Effector memory CD8-positive, alpha-beta T cell (primary cell): ENCODE measurements around the gene VPS52.
A peak's percentile ranks its signal among the peaks of the same experiment; 100 is the strongest.

Source experiments
- ATAC-seq: fragments of 150-1000 bp; cut with Tn5 transposase; replicated peaks from 2 replicates; pipeline ENCODE4 v1.10.0; 2021; ENCODE audit warnings: mild to moderate bottlenecking, moderate library complexity
- DNase-seq, 3 experiments: peaks; one replicate each; pipeline ENCODE4 v3.0.0; 2021
- H3K27ac Mint-ChIP-seq, 2 donors: one replicate each; pipeline ENCODE4 v1.8.0; 2022; ENCODE audit warnings: mild to moderate bottlenecking in 2 of 2, mixed read lengths in 2 of 2, moderate library complexity in 2 of 2
- H3K27me3 Mint-ChIP-seq, 2 donors: one replicate each; pipeline ENCODE4 v1.8.0; 2022; ENCODE audit warnings: mixed read lengths in 2 of 2
- H3K36me3 Mint-ChIP-seq: one replicate; pipeline ENCODE4 v1.8.0; 2022; ENCODE audit warnings: mild to moderate bottlenecking, moderate library complexity, mixed read lengths; ENCODE audit not compliant: insufficient read depth
- H3K4me1 Mint-ChIP-seq, 2 donors: one replicate each; pipeline ENCODE4 v1.8.0; 2022; ENCODE audit warnings: low read depth in 2 of 2, mixed read lengths in 2 of 2
- H3K4me3 Mint-ChIP-seq, 2 donors: one replicate each; pipeline ENCODE4 v1.8.0; 2022; ENCODE audit warnings: mild to moderate bottlenecking in 2 of 2, mixed read lengths in 2 of 2, moderate library complexity in 2 of 2
- H3K9me3 Mint-ChIP-seq, 2 donors: one replicate each; pipeline ENCODE4 v1.8.0; 2022; ENCODE audit warnings: mixed read lengths in 2 of 2
- total RNA-seq, 9 experiments: gene quantifications; one replicate each; lab custom pipeline; 2026; lab: John Stamatoyannopoulos, UW

Gene VPS52
- 54.6 to 82.0 (median 63.9) reads per million in 9 experiments for total RNA-seq

- H3K36me3 Mint-ChIP-seq, result peaks cover 76% of the 10 kb centered on the region
- ATAC-seq, result peak; percentile 89
- peak; percentile 91 to 96 (median 91) for DNase-seq
- H3K27me3 Mint-ChIP-seq, result no peaks in the 10 kb centered on the region
- H3K4me3 Mint-ChIP-seq, result peak within 1 kb of the TSS; percentile 97 to 98
- H3K9me3 Mint-ChIP-seq, result no peaks in the 10 kb centered on the region
- peak within 1 kb of the TSS; percentile 99 for H3K27ac Mint-ChIP-seq
- peaks cover 46 to 51% of the 10 kb centered on the region in 2 donors for H3K4me1 Mint-ChIP-seq
These were observed at the start of gene VPS52, which contains the start of gene RPS18 for GRCh38 chr6:33271468-33272274. TSS of gene VPS52 (minus strand) at chr6:33271876. CDS start at chr6:33271675, 201 bp downstream. TSS of gene RPS18 (plus strand) at chr6:33272075. CDS start at chr6:33272120, 45 bp downstream.

- peaks cover 60 to 71% of the 10 kb centered on the region in 2 donors for H3K4me1 Mint-ChIP-seq
- peak overlapping the region; percentile 57 to 96 for H3K27ac Mint-ChIP-seq
- DNase-seq, result no peak
- peaks cover 58% of the 10 kb centered on the region for H3K36me3 Mint-ChIP-seq
- ATAC-seq, result no peak
- no peaks in the 10 kb centered on the region for H3K27me3 Mint-ChIP-seq
- H3K4me3 Mint-ChIP-seq, result peak overlapping the region; percentile 95 to 99
- no peaks in the 10 kb centered on the region for H3K9me3 Mint-ChIP-seq
These were observed 49.6 kb upstream of the VPS52 start for GRCh38 chr6:33321227-33321626.

- H3K4me3 Mint-ChIP-seq, result peak overlapping the region; percentile 95 to 99
- H3K9me3 Mint-ChIP-seq, result no peaks in the 10 kb centered on the region
- H3K27ac Mint-ChIP-seq, result peak overlapping the region; percentile 83 to 96
- DNase-seq (no peak), ATAC-seq (no peak)
- H3K4me1 Mint-ChIP-seq, result peaks cover 66 to 77% of the 10 kb centered on the region in 2 donors
- H3K27me3 Mint-ChIP-seq, result no peaks in the 10 kb centered on the region
- peaks cover 60% of the 10 kb centered on the region for H3K36me3 Mint-ChIP-seq
These were observed 48.9 kb upstream of the VPS52 start for GRCh38 chr6:33320315-33321181.

- H3K36me3 Mint-ChIP-seq, result peaks cover 63% of the 10 kb centered on the region
- no peaks in the 10 kb centered on the region for H3K27me3 Mint-ChIP-seq
- peaks cover 68 to 80% of the 10 kb centered on the region in 2 donors for H3K4me1 Mint-ChIP-seq
- no peak for DNase-seq
- no peak for ATAC-seq
- H3K27ac Mint-ChIP-seq, result peak overlapping the region in 1 of 2 donors; percentile 83
- no peaks in the 10 kb centered on the region for H3K9me3 Mint-ChIP-seq
- peak overlapping the region; percentile 95 to 99 for H3K4me3 Mint-ChIP-seq
These were observed 48.3 kb upstream of the VPS52 start for GRCh38 chr6:33319939-33320314.

- Mint-ChIP-seq H3K4me3 (peak overlapping the region; percentile 92 to 99), H3K27me3 (no peaks in the 10 kb centered on the region), H3K9me3 (no peaks in the 10 kb centered on the region), H3K36me3 (peaks cover 72% of the 10 kb centered on the region), H3K4me1 (peaks cover 72 to 81% of the 10 kb centered on the region in 2 donors), H3K27ac (peak overlapping the region; percentile 94 to 100)
- no peak for ATAC-seq
- no peak for DNase-seq
These were observed 46.9 kb upstream of the VPS52 start for GRCh38 chr6:33318426-33319073.

GRCh38 chr6:33317669-33318425 lies 46.2 kb upstream of the VPS52 start, which contains the start of gene ZBTB22:
TSS of gene ZBTB22 (minus strand) at chr6:33317744. CDS start at chr6:33316916, 828 bp downstream.
- Mint-ChIP-seq H3K27me3 (no peaks in the 10 kb centered on the region), H3K4me3 (peak within 1 kb of the TSS; percentile 92 to 99), H3K4me1 (peaks cover 69 to 80% of the 10 kb centered on the region in 2 donors), H3K9me3 (no peaks in the 10 kb centered on the region), H3K36me3 (peaks cover 75% of the 10 kb centered on the region), H3K27ac (peak within 1 kb of the TSS; percentile 94 to 100)
- ATAC-seq, result peak; percentile 54
- DNase-seq, result peak; percentile 93 to 97 (median 94)

GRCh38 chr6:33317419-33317668 lies 45.7 kb upstream of the VPS52 start:
- ATAC-seq (no peak), DNase-seq (no peak)
- Mint-ChIP-seq H3K27me3 (no peaks in the 10 kb centered on the region), H3K9me3 (no peaks in the 10 kb centered on the region), H3K36me3 (peaks cover 75% of the 10 kb centered on the region), H3K27ac (peak overlapping the region; percentile 94 to 100), H3K4me1 (peaks cover 72 to 80% of the 10 kb centered on the region in 2 donors), H3K4me3 (peak overlapping the region; percentile 92 to 99)

- Mint-ChIP-seq H3K4me1 (peaks cover 73 to 80% of the 10 kb centered on the region in 2 donors), H3K9me3 (no peaks in the 10 kb centered on the region), H3K27me3 (no peaks in the 10 kb centered on the region), H3K4me3 (peak overlapping the region; percentile 92 to 99), H3K27ac (peak overlapping the region; percentile 94 to 100), H3K36me3 (peaks cover 75% of the 10 kb centered on the region)
- no peak for DNase-seq
- ATAC-seq, result no peak
These were observed 45.1 kb upstream of the VPS52 start for GRCh38 chr6:33316603-33317418.

GRCh38 chr6:33315793-33316602 lies 44.3 kb upstream of the VPS52 start:
- ATAC-seq (no peak), DNase-seq (no peak)
- Mint-ChIP-seq H3K4me3 (peak overlapping the region; percentile 92 to 99), H3K36me3 (peaks cover 77% of the 10 kb centered on the region), H3K27ac (peak overlapping the region; percentile 94 to 100), H3K27me3 (no peaks in the 10 kb centered on the region), H3K4me1 (peaks cover 70 to 77% of the 10 kb centered on the region in 2 donors), H3K9me3 (no peaks in the 10 kb centered on the region)

- Mint-ChIP-seq H3K4me1 (peaks cover 66 to 74% of the 10 kb centered on the region in 2 donors), H3K27me3 (no peaks in the 10 kb centered on the region), H3K9me3 (no peaks in the 10 kb centered on the region), H3K27ac (peak overlapping the region; percentile 99 to 100), H3K4me3 (peak overlapping the region; percentile 92 to 99), H3K36me3 (peaks cover 77% of the 10 kb centered on the region)
- DNase-seq (no peak), ATAC-seq (no peak)
These were observed 43.5 kb upstream of the VPS52 start for GRCh38 chr6:33314943-33315792.
